ENCODE results near the gene ASPSCR1.

ASPSCR1 gene

GRCh38 chr17:82008258-82008940, 31.0 kb downstream of the ASPSCR1 start:
- no peak for TF ChIP-seq ZFX (IDR thresholded peaks at IDR 0.05)
- TF ChIP-seq, protein P1, sequence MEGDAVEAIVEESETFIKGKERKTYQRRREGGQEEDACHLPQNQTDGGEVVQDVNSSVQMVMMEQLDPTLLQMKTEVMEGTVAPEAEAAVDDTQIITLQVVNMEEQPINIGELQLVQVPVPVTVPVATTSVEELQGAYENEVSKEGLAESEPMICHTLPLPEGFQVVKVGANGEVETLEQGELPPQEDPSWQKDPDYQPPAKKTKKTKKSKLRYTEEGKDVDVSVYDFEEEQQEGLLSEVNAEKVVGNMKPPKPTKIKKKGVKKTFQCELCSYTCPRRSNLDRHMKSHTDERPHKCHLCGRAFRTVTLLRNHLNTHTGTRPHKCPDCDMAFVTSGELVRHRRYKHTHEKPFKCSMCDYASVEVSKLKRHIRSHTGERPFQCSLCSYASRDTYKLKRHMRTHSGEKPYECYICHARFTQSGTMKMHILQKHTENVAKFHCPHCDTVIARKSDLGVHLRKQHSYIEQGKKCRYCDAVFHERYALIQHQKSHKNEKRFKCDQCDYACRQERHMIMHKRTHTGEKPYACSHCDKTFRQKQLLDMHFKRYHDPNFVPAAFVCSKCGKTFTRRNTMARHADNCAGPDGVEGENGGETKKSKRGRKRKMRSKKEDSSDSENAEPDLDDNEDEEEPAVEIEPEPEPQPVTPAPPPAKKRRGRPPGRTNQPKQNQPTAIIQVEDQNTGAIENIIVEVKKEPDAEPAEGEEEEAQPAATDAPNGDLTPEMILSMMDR (conservative IDR thresholded peaks at IDR 0.05): no peak
- no peak overlapping the region for H3K27ac ChIP-seq

DNA sequence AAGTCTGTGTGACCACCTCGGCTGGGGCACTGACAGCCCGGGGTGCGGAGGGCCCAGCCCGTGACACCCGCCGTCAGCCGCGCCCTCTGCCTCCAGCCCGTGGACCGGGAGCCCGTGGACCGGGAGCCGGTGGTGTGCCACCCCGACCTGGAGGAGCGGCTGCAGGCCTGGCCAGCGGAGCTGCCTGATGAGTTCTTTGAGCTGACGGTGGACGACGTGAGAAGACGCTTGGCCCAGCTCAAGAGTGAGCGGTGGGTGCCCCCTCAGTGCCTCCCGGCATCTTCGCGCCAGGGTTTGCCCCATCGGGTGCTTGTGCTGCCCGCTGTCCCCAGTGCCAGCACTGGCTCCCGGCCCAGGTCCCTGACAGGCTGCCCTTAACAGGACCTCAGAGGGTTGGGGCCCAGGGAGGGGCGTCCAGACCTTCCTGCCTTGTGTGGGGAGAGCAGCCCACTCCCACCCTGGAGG, 31.5 kb downstream of the ASPSCR1 start:
- TF ChIP-seq ZFX (IDR thresholded peaks at IDR 0.05): no peak
- TF ChIP-seq, protein P1 (conservative IDR thresholded peaks at IDR 0.05): no peak
- H3K27ac ChIP-seq: no peak overlapping the region

DNA sequence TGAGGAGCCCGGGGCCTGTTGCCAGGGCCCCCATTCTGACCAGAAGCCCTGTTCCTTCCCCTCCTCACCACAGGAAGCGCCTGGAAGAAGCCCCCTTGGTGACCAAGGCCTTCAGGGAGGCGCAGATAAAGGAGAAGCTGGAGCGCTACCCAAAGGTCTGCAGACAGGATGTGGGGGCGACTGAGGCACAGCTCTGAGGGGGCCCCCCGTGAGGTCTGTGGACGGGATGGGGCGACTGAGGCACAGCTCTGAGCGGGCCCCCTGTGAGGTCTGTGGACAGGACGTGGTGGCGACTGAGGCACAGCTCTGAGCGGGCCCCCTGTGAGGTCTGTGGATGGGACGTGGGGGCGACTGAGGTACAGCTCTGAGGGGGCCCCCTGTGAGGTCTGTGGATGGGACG, 32.0 kb downstream of the ASPSCR1 start:
- no peak for TF ChIP-seq ZFX (IDR thresholded peaks at IDR 0.05)
- TF ChIP-seq, protein P1 (conservative IDR thresholded peaks at IDR 0.05): no peak
- H3K27ac ChIP-seq: no peak overlapping the region

- TF ChIP-seq, protein P1 (conservative IDR thresholded peaks at IDR 0.05): no peak
- TF ChIP-seq ZFX (IDR thresholded peaks at IDR 0.05): no peak
- no peak overlapping the region for H3K27ac ChIP-seq
Measured at GRCh38 chr17:82010575-82011525, 33.4 kb downstream of the ASPSCR1 start.

DNA sequence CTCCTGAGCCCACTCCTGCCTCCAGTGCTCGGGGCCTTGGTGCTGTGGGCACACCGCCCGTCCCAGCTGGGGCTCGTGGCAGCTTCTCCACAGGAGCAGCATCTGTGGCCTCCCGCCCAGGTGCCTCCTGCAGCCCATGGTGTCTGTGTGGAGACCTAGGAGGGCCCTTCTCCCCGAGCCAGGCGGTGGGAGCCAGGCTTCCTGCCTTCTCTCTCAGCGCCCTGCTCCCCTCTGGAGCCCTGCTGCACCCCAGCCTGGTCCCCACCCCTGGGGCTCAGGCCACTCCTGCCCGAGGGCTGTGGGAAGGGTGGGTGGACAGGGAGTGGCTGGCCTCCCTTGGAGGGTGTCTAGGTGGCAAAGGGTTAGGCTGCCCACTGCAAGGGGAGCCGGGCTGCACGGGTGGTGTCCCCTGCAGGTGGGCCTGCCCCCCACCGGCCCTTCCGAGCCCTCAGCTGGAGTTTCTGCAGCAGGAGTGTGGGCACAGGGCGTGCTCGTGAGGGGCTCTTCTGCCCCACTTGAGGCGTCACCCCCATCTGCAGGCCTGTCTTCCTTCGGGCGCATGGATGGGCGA, 34.3 kb downstream of the ASPSCR1 start:
- TF ChIP-seq, protein P1 (conservative IDR thresholded peaks at IDR 0.05): no peak
- TF ChIP-seq ZFX (IDR thresholded peaks at IDR 0.05): no peak
- H3K27ac ChIP-seq: no peak overlapping the region

DNA sequence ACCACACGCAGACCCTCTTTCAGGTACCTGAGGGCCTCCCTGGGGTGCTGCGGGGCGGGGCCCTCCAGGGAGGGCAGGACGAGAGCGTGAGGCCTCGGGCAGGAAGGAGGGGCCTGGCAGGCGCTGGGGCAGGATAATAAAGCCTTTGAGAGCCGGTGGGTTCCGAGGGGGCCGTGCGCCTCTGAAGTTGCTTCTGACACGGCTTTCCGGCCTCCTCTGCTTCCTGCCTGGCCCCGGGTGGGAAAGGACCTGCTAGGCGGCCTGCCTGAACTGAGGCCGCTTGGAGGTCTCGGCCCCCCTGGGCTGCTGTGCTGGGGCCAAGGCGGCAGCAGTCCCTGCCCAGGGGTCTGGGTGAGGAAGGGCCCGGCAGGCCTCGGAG, 34.8 kb downstream of the ASPSCR1 start:
- TF ChIP-seq, protein P1 (conservative IDR thresholded peaks at IDR 0.05): no peak
- no peak for TF ChIP-seq ZFX (IDR thresholded peaks at IDR 0.05)

More for the DNA sequence above, 34.8 kb downstream of the ASPSCR1 start:
- H3K27ac ChIP-seq: no peak overlapping the region

Data from C4-2B (cell line).